ENCODE data around the gene SLC12A5.

DNA sequence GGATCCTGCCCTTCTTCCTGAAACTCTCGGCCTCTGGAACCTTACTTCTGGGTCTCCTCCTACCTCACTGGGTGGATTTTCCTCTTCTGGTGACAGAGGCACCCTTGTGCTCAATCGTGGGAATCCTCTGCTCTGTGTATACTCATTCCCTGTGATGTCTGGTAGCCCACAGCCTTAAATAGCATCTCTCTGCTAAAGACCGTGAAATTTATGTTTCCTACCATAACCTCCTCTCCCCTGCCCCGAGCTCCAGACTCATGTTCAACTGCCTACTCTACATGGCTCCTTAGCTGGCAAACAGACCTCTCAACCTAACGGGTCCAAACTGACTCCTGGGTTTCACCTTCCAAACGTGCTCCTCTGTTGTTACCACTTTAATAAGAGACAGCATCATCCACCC, 10.4 kb upstream of the SLC12A5 start:
- TF ChIP-seq, protein P1, sequence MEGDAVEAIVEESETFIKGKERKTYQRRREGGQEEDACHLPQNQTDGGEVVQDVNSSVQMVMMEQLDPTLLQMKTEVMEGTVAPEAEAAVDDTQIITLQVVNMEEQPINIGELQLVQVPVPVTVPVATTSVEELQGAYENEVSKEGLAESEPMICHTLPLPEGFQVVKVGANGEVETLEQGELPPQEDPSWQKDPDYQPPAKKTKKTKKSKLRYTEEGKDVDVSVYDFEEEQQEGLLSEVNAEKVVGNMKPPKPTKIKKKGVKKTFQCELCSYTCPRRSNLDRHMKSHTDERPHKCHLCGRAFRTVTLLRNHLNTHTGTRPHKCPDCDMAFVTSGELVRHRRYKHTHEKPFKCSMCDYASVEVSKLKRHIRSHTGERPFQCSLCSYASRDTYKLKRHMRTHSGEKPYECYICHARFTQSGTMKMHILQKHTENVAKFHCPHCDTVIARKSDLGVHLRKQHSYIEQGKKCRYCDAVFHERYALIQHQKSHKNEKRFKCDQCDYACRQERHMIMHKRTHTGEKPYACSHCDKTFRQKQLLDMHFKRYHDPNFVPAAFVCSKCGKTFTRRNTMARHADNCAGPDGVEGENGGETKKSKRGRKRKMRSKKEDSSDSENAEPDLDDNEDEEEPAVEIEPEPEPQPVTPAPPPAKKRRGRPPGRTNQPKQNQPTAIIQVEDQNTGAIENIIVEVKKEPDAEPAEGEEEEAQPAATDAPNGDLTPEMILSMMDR (conservative IDR thresholded peaks at IDR 0.05): no peak
- no peak for TF ChIP-seq ZFX (IDR thresholded peaks at IDR 0.05)

Measured in C4-2B (cell line).